GM18870 (cell line): ENCODE data around the gene JAKMIP1.
A peak's percentile ranks its signal among the peaks of the same experiment; 100 is the strongest.

Experiments
- ATAC-seq: cut with Tn5 transposase; IDR thresholded peaks from one replicate; pipeline ENCODE4 v1.9.1; 2021; ENCODE audit warnings: moderate library complexity; ENCODE audit not compliant: unreplicated experiment

The JAKMIP1 gene

DNA sequence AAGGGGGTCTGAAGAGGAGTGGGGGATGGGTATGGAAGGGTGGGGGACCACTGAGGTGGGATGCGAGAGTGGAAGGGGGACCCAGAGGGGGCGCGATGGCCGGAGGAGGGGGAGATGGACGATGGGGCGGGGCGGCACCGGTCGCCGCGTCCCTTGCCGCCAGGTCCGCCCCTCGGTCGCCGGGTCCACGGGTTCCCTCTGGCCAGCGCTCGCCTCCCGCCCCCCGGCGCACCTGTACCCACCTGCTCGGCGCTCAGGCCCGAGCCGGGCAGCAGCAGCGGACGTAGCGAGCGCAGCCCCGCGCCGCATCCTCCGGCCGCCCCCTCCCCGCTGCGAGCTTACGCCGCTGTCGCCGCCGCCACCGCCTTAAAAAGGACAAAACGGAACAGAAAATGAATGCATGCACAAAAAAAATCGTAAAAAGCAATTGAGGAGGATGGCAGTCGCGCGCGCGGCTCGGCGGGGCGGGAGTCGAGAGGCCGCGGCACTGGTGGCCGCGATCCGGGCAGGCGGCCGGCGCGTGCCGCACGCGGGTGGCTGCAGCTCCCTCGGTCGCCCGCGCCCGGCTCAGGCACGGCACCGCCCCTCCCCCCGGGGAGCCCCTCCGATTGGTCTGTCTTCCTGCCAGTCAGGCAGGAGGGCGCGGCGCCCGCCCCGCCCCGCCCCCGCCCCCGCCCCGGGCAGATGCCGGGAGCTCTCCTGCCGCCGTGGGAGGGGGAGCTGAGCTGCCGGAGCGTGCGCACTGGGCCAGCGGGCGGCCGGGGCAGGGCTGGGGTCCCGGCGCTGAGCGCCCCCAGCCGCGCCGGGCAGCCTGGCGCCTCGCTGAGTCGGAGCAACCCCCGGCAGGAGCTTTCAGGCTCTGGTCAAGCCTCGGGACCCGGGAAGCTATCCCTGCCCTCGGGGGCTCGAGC lies at the start of gene JAKMIP1:
TSS of gene JAKMIP1 (minus strand) at position 539 of the 911 bp plus-strand sequence. CDS start 87,699 bp downstream, outside the sequence.
- ATAC-seq, result peak; percentile 68

DNA sequence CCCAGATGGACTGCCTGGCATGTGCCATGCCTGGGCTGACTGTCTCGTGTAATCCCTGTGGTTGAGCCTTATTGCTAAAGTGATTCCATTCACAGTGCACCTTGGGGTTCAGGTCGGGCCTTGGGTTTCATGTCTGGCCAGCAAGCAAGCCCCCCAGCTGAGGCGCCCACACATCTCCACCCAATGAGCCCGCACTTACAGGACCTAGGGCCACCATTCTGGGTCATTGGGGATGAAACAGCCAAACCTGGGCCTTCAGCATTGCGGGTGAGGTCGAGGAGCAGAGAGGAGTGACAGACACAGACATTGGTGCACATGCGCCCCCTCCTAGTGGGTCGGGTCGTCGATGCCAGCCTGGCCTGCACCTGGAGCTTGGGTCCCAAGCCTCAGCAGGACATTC lies 48.0 kb upstream of the JAKMIP1 start:
- no peak for ATAC-seq

DNA sequence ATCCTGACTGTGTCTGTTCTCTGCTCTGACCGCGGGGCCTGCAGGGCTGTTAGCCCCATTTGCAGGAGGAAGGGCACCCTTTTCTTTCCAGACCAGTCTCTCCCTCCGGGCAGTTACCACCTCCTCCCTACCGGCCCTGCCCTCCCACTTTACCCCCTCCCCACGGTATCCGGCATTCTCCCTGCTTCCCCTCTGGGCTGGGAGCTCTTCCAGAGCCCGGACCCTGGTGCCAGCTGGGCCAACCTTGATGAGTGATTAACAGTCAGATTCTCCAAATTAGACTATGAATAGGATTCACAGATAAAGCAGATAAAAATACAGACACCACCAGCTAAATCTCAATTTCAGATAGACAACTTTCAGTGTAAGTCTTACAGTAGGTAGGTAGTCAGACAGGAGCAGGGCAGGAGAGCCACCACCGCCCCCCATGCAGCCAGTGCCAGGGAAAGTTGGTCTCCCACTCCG lies 45.9 kb upstream of the JAKMIP1 start:
- no peak for ATAC-seq

DNA sequence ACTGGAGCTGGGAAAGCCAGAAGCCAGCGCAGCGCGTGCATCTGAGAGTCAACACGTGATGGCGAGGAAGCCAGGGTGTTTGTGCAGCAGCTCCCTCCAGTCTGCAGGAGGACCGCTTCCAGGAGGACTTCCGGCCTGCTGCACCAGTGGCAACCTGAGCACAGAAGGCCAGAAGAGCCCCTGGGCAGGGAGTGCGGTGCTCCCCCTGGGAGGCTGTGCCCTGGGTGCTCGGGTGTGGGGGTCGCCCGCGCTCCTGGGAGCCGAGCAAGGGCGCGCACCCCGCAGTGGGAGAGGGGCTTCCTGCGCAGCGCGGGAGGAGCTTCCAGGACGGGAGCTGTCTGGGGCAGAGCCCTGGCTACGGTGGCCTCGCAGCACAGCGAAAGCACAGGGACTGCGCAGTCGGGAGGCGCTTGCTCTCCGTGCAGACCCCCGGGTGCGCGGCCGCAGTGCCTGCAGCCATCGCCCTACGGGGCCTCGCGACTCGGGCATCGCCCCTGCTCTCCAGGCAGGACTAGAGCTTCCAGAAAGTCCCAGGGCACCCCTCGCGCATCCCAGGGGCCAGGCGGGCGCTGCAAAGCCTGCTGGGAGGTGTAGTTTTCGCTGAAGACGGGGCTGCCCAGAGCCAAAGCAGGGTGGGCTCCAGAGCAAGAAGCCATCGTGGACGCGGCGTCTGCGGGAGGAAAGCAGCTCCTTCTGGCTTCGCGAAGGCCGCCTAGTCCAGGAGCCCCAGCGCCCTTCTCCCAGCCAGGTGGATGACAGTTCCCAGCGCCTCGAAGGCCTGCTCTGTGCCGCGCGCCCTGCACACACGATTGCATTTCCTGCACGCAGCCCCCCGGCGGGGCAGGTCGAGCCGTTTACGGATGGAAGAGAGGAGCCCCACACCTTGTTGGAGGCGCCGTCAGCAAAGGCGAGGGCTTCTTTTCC lies 45.2 kb upstream of the JAKMIP1 start:
- no peak for ATAC-seq

DNA sequence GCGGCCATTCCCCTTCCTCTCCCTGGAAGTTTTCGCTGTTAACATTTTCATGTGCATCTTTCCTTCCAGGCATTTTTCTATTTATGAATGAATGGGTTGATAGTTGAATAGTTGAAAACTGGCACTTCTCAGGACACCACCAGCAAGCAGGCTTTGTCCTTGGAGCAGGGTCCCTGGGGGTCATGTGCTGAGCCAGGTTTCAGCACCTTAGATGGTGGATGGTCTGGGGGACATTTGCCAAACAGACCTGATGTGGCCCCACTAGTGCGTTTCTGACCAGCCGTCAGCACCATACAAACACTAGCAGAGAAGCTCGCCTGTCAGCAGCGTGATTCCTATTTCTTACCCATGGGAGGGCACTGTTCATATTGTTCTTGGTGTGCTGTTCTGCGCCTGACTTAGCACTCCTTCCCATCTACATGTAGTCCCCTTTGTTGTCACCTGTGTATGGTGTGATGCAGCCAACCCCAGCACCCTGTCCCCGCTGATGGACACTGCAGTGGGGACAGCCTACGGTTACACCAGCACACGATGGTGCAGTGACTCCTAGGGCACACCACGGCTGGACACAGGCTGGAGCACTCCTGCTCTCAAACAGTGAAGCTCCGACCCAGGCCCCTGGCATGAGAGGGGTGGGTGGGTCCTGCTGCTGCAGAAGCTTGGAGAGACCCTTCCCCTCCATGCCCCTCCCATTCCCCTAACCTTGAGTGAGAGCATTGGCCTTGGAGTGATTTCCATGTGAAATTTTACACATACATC lies 42.1 kb upstream of the JAKMIP1 start:
- no peak for ATAC-seq

DNA sequence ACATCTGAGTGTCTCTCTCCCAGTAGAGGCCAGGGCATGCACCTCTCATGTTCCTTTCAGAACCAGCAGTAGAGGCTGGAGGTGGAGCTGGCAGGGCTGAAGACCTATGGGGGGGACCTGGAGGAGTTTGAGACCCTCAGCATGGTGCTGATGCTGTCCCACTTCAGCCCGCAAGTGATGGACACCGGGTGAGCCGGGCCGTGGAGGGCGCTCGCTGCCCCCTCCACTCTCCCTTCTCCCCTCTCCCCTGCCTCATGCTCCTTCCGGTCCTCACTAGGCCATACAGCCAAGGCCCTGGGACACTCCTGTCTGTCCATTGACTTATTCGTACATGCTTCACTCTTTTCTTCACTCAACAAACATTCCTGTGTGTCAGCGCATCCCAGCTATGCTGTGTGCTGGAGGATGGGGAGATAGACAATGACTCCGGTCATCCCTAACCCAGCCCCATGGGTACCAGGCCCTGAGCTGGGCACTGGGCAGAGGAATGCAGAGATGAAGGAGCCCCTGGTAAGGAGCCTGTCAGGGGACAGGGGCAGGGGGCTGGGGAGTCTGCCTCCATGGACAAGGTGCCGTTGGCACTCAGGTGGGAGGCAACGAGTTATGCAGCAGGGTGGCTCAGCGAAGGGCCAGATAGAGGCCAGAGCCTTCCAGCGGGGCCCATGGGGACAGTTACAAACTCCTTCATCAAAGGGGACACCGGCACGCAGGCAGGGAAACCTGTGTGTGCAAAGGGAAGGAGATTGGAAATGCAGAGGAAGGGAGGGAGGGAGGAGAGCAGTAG lies 40.9 kb upstream of the JAKMIP1 start:
- ATAC-seq, result no peak

DNA sequence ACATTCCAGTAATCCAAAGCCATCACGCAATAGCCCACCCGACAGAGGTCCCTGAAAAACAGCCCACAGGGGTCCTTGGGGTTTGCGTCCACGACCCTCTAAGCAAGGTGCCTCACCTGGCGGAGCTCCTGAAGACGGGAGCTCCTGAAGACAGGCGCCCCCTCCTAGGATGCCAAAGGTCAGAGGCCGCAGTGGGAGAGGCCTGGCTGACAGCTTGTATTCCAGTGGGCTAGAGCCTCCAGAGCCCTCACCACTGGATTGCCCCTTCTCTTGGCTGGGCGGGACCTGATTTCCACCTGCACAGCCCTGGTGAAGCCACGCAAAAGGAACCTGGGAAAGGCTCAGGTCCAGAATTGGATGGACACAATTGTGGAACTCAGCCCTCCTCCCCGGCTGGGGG lies 39.6 kb upstream of the JAKMIP1 start:
- no peak for ATAC-seq

DNA sequence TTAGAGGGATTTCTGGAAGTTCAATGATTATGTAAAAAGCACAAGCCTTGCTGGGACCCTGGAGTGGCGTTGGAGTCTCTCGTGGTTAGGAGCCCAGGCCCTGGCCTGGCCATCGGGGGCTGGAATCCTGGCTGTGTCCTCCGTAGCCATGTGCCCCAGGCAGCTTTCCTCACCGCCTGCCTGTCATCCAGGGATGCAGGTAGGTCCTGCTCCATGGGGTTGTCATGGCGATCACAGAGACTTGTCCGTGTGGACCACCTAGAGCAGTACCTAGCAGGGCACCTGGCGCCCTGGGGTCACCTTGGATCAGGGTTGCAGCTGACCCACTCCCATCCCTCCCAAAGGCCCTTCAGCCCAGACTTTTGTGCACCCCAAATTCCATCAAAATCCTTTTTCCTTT lies 39.1 kb upstream of the JAKMIP1 start:
- no peak for ATAC-seq

DNA sequence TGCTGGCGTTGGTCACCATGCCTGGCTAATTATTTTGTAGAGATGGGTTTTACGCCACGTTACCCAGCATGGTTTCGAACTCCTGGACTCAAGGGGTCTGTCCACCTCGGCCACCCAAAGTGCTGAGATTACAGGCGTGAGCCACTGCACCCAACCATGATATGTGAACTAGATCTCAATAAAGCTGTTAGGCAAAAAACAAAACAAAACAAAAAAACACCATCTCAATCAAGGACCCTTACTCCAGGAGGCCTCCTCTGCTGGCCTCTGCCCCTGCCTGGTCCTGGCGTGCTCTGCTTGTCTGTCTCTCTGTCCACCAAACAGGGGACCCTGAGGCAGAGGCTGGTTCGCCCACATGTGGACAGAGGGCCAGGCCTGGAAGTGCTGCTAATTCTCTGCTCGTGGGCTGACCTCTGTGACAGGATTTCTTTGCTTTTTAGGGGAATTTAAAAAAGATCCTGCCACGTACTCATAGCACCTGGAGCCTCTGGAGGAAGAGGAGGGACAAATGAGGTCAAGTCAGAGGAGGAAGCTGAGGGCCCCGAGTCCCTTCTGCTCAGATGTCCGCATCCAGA lies 36.6 kb upstream of the JAKMIP1 start:
- no peak for ATAC-seq

DNA sequence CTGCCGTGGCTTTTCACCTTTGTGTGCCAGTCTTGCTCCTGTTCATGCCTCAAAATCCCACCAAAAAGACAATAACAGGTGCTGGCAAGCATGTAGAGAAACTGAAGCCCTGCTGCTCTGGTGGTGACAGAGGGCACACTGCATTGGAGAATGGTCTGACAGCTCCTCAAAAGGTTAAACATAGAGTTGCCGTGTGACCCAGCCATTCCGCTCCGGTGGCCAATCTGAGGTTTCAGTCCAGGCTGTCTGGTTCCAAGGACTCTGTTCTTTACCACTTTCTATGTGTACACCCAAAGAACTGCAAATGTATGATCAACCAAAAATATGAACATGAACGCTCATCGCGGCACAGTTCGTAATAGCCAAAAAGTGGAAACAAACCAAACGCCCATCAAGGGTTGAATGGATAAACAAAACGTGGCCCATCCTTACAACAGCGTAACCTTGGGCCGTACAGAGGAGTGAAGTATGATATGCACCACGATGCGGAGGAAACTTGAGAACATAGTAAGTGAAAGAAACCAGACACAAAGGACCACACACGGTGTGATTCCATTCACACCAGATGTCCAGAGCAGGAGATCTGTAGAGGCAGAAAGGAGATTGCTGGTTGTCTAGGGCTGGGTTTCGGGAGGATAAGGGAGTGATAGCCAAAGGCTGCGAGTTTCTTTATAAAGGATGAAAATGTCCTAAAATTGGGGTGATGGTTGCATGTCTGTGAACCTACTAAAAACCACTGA lies 35.7 kb upstream of the JAKMIP1 start:
- ATAC-seq, result no peak

DNA sequence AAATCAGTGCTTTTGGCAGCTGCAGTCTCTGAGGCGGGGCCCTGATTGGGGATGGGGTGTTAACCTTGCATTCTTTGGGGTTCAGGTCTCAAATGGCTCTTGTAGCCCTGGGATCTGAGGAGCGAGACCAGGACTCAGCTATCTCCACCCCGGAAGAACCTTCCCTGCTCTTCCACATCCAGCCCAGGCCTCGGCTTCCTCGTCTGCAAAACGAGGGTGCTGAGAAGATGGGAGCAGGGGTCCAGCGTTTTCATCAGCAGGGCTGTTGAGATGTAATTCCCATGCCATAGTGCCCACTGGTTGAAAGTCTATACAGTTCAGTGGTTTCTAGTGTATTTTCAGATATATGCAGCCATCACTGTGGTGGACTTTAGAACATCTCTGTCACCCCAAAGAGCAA lies 34.7 kb upstream of the JAKMIP1 start:
- ATAC-seq, result no peak

DNA sequence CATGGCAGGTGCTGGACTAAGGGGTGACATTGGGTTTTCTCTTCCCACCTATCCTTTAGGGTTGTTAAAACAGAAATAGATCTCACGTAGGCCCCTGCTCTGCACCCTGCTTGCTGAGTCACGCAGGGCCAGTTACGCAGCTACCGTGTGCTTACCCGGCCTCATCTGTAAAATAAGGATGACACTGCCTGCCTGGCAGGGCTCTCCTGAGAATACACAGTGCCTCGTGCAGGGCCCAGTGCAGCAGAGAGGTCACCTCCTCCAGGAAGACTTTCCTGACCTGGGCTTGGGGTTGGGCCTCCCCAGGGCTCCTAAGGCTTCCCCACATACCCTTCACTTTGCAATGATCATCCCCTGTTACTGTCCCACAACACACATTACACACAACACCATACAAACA lies 33.6 kb upstream of the JAKMIP1 start:
- ATAC-seq, result no peak

DNA sequence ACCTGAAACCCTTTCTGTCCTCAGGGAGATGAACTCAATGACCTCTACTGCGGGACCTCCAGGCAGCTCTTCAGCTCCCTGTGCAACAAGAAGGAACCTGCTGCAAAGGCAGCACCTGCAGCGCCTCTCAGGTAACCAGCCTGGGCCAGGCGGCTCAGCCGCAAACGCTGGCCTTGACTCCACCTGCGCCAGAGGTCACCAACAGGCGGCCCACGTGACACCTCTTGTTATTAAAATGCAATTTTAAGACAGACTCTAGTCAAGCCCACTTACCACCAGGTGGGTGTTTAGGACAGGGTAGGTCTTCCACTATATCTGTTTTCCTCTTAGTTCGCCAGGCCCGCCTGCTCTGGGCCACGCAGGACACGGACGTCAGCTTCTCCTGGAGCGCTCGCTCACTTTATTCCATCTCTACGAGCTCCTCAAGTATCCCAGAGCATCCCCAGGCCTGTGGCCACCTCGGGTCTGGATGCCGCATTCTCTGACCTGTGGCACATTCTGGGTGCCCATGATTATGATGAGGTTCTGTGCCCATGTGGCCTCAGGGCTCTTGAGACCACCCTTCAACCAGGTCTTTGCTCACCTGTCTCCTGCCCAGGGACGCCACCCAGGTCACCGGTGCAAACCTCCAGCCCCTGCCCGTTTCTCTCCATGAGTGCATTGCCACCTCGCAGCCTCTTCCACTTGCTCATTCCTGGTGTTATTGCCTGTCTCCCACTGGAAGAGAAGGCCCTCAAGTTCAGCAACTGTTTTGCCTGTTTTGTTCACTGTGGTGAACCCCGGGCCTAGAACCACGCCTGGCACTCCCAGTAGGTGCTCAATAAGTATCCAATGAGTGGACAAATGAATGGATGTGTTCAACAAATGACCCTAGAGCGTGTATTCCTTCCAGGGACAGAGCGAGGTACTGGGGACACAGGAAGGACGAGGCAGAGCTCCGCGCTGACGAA lies 32.8 kb upstream of the JAKMIP1 start:
- no peak for ATAC-seq

DNA sequence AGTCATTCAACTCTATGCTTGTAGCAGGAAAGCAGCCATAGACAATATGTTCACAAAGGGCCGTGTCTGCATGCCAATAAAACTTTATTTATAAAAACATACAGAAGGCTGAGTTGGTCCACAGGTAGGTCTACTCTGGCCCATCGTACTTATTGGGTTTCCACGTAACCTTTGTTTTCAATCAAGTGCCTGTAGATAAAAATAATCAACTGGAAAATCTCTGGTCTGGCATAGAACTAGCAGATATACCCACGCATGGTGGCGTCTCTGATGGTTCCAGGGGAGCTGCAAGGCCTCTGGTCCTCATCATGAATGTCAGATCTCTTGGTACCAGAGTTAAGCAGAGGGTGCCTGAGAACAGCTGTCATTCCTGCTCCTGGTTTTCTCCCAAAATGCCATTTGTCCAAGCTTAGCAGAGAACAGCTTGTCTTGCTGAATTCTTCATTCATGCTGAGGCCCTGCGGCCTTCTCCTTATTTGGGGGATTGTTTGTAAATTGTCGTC lies 31.4 kb upstream of the JAKMIP1 start:
- ATAC-seq, result no peak

DNA sequence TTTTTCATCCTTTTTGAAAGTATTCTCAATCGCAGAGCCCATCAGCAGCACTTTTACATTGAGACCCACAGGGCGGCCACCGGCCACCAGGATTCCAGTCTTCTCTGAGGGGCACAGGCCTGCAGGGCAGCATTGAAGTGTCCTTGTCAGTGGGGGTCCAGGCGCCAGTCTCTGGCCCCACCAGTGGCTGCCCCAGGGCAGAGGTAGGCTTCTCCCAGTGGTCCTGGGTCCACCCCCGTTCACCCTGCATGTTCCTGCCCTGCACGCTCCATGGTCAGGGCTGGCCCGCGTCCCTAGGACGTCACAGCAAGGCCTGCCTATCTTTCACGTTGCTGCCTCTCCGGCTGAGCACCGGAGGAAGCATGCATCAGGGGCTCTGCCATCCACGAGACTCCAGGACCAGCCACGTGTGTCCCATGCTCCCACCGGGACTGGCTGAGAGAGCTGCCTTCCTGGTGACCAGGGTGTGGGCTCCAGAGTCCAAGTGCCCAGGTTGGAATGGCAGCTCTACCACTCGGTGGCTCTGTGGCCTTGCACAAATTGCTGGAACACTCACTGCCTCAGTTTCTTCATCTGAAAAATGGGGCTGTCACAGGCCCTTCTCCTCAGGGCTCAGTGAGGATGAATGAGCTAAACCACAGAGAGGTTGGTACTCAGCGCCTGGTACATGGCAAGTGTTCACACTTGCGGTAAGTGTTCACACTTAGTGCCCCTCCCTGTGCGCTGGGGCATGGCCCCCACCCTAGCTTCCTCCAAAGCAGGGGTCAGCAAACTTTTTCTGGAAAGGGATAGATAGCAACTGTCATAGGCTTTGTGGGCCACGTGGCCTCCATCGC lies 30.7 kb upstream of the JAKMIP1 start:
- no peak for ATAC-seq

DNA sequence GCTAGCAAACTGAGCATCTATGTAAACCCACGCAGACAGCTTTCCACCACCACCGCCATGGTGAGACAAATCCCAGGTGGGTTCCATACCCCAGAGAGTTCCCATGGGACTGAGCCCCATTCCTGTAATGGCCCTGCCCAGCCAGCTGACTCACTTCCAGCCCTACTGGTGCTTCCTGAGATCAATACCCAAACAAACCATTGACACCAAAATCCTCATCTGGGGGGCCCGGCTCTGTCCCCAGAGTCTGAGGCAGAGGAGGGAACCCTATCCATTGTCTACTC lies 30.1 kb upstream of the JAKMIP1 start:
- ATAC-seq, result no peak
